AG09309 (cell line): ENCODE data around the gene PYGO2.

Experiments used
- DNase-seq: peaks from one replicate; pipeline ENCODE4 v3.0.0-alpha.2; 2010; ENCODE audit warnings: low read depth
- H3K4me3 ChIP-seq: 2 replicates; pipeline ENCODE4 v1.5.1; 2011; ENCODE audit warnings: mild to moderate bottlenecking, low read depth, low read length, moderate library complexity; ENCODE audit not compliant: control insufficient read depth
- TF ChIP-seq, protein P1 (sequence below): IDR thresholded peaks from 2 replicates; pipeline ENCODE4 v1.5.1; 2011; ENCODE audit warnings: mild to moderate bottlenecking, low read depth, low read length, inconsistent platforms; ENCODE audit not compliant: insufficient read depth, control insufficient read depth; ENCODE audit errors: missing control alignments

Gene PYGO2, protein sequence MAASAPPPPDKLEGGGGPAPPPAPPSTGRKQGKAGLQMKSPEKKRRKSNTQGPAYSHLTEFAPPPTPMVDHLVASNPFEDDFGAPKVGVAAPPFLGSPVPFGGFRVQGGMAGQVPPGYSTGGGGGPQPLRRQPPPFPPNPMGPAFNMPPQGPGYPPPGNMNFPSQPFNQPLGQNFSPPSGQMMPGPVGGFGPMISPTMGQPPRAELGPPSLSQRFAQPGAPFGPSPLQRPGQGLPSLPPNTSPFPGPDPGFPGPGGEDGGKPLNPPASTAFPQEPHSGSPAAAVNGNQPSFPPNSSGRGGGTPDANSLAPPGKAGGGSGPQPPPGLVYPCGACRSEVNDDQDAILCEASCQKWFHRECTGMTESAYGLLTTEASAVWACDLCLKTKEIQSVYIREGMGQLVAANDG

DNA sequence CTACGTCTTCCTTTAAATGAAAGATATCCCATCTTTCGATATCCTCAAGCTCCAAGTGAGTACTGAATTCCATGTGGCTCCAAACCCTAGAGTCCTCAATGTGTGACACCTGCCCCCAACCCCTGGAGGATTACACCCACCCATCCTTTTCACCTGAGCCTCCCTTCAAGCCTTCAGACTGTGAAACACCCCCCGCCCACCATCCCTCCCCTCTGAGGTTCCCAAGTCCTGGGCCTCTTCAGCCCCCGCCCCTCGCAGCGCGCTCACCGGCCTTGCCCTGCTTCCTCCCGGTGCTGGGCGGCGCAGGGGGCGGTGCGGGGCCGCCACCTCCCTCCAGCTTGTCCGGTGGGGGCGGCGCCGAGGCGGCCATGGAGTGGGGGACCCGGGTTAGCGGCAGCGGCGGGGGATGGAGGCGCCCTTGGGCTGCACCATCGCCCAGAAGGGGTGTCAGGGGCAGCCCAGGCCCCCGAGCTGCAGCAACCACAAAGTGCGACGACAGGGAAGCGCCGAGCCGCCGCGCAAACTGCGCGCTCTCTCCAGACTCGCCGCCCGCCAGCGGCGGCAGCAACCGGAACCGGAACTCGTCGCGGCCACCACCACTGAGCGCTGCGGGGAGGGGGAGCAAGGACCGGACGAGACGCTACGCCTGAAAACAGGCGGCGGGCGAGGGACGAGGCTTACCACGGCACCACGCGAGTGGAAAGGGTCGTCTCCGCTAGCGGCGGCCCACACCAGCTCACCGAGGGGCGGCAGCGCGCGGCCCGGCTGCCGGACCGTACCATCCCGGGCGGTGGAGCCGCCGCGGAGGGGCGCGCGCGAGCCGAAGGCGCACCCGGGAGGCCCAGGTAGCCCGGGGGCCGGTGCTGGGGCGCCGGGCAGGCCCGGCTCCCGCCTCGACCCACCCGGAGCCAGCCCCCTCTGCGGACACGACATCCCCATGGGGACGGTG is at the start of gene PYGO2:
Gene PYGO2 (minus strand): TSS at position 576 of the 949 bp plus-strand sequence. CDS start 206 bp downstream, at position 370.
- TF ChIP-seq, protein P1, sequence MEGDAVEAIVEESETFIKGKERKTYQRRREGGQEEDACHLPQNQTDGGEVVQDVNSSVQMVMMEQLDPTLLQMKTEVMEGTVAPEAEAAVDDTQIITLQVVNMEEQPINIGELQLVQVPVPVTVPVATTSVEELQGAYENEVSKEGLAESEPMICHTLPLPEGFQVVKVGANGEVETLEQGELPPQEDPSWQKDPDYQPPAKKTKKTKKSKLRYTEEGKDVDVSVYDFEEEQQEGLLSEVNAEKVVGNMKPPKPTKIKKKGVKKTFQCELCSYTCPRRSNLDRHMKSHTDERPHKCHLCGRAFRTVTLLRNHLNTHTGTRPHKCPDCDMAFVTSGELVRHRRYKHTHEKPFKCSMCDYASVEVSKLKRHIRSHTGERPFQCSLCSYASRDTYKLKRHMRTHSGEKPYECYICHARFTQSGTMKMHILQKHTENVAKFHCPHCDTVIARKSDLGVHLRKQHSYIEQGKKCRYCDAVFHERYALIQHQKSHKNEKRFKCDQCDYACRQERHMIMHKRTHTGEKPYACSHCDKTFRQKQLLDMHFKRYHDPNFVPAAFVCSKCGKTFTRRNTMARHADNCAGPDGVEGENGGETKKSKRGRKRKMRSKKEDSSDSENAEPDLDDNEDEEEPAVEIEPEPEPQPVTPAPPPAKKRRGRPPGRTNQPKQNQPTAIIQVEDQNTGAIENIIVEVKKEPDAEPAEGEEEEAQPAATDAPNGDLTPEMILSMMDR, result peak; percentile 25
- H3K4me3 ChIP-seq, result peak within 1 kb of the TSS; percentile 59
- no peak for DNase-seq

DNA sequence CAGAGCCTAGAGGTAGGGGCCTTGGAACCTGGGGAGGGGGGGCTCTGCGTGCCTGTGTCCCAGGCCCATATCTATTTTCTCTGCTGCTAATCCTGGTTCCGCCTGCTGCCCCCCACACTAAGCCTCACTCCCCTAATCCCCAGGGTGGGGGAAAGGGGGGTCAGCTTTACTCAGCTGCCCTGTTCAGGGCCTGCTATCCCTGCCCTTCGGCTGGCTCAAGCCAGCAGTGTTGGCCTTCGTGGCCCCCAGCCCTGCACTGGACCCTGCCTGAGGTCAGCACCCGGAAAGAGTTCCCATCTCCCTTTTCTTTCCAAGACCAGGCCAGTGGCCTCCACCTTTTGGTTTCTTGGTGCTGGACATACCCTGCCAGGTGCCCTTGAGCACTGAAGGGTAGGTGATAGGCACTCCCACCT is 49.4 kb upstream of the PYGO2 start:
- TF ChIP-seq, protein P1, result no peak
- no peak for DNase-seq
- H3K4me3 ChIP-seq, result no peak overlapping the region

DNA sequence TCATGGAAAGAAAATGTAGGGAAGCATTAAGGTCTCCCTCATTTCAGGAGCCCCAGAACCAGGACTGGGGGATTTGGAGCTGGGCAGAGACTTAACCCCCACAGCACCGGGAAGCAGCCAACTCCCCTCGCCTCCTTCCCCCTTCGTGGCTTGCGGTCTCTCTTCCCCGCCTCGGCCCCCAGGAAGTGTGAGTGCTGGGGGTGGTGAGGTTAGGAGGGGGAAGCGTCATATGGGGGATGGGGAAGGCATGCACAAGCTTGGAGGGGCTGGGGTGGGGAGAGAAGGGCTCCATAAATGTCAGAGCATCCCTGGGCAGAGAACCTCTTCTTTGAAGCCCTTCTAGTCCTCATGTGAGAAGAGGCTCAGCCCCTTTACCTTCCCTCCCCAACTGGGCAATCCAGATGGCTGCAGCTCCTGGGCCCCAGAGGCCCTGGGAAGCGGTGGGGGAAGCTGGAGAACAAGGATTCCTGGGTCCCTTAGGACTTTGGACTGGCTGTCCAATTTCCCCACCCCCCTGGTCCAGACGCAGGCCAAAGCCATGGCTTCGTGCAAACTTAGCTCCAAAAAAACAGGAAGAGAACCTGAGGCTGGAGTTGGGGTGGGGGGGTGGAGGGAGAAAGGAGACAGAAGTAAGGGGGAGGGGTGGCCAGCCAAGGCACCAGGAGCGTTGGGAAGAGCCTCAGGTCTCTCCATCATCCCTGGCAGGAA is 48.8 kb upstream of the PYGO2 start:
- no peak overlapping the region for H3K4me3 ChIP-seq
- DNase-seq, result no peak
- TF ChIP-seq, protein P1, result no peak

DNA sequence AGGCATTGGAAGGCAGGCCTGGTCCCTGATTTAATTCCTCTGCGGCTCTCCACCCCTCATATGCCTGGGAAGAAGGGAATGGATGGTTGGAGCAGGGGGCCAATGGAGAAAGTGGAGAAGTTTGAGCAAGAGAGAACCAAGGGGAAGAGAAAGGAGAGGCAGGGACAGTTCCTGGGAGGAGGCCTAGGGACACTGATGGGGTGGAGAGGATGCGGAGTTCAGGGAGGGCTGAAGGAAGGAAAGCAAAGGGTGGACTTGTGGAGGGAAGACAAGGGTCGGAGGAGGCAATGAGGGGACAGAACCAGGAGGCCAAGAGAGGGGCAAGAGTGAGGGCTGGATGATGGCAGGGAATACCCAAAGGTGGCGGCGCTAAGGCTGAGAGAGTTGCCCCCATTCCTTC is 48.2 kb upstream of the PYGO2 start:
- TF ChIP-seq, protein P1, result no peak
- no peak overlapping the region for H3K4me3 ChIP-seq
- DNase-seq, result no peak

DNA sequence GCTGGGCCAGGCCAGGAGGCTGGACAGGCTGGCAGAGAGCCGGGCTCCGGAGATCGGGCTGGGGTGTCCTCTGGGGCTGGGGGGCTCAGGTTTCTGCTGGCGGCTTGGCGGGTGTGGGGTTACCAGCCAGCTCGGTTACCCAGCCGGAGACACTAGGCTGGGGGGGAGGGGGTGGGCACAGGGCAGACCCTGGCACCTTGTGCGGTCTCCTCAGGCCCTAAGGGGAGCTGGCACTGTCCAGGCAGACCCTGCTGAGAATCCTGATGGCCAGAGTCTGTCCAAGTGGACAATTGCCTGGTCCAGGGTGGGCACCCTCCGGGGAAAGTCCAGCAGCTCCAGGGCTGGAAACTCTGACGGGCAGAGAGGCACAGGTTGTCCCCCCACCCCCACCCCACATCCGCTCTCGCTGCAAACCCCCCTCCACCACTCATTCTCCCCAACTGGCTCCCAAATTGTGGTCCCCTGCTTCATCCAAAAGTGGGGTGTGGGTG is 47.7 kb upstream of the PYGO2 start:
- H3K4me3 ChIP-seq, result no peak overlapping the region
- TF ChIP-seq, protein P1, result no peak
- no peak for DNase-seq
